Right cardiac atrium (tissue), 5 donors: ENCODE results near the gene FGF9. TPM values are rescaled to one million over a fixed set of nuclear protein-coding genes. Genes with fewer than 3 reads are reported as not detected.

ENCODE experiments used
- ATAC-seq, 2 donors: fragments of 200-7000 bp; cut with Tn5 transposase; one replicate each; pipeline versions ENCODE4 v1.8.0 to v1.9.1; 2020; ENCODE audit warnings: moderate library complexity in 2 of 2, mild to moderate bottlenecking in 1 of 2
- DNase-seq, 3 donors: peaks; one replicate each; pipeline ENCODE4 v3.0.0-alpha.2; 2020
- H3K27ac ChIP-seq: one replicate; pipeline ENCODE4 v1.5.1; 2013; ENCODE audit warnings: mild to moderate bottlenecking, low read length, control low read depth, moderate library complexity
- H3K27me3 ChIP-seq: one replicate; pipeline ENCODE4 v1.6.1; 2013; ENCODE audit not compliant: control insufficient read depth, insufficient read depth
- H3K4me1 ChIP-seq: one replicate; pipeline ENCODE4 v1.6.1; 2013; ENCODE audit warnings: low read length; ENCODE audit not compliant: control insufficient read depth, insufficient read depth
- H3K4me3 ChIP-seq: one replicate; pipeline ENCODE4 v1.5.1; 2013; ENCODE audit warnings: low read length, control low read depth
- H3K9me3 ChIP-seq: one replicate; pipeline ENCODE4 v1.6.1; 2013; ENCODE audit warnings: low read length; ENCODE audit not compliant: control insufficient read depth
- WGBS: extraction: QIAGEN DNeasy Blood & Tissue Kit; methylation state at CpG from one replicate; pipeline ENCODE4 v1.1.7; 2013; 5-methylcytosine and 5-hydroxymethylcytosine counted together
- intact Hi-C, 4 donors: fragments of 100-400 bp; cut with DNase I; formaldehyde crosslinking; loops; one replicate each; pipeline versions ENCODE4 v1.11.0 to v1.14.0; 2022 to 2023
- polyA plus RNA-seq: library from polyadenylated mRNA; stranded (reverse); fragments of 200-250 nt; gene quantifications from one replicate; pipeline ENCODE4 v1.2.3, GENCODE V29; 2013
- total RNA-seq, 4 donors: library from RNA; stranded (reverse); fragmentation: NEBNext Ultra II Directional; extraction: Animal tissue kit (Norgen Biotek cat#: 25700); gene quantifications; one replicate each; pipeline ENCODE4 v1.2.1, GENCODE V29; 2021
- donor health status: healthy with polysubstance abuse.
- donor health status: DM: no; HTN: yes; CAD: no.
- donor health status: DM: no; HTN: no; CAD: no.
- donor health status: DM: no; HTN: yes; CAD: no; lungs with severe emphysema.
- donor health status: DM: yes; HTN: yes; CAD: no.

The FGF9 gene
- total and polyA plus RNA-seq, 5 donors = 3.6 to 13.0 (median 11.3) TPM

- H3K27me3 ChIP-seq = no peaks in the 10 kb centered on the region
- H3K9me3 ChIP-seq = no peaks in the 10 kb centered on the region
- H3K4me3 ChIP-seq = no peak overlapping the region
- WGBS = 93% methylated on average over 4 of the region's 4 CpGs
- no peaks in the 10 kb centered on the region for H3K4me1 ChIP-seq
- ATAC-seq = no peak
- no peak overlapping the region for H3K27ac ChIP-seq
- no peak for DNase-seq
- intact Hi-C loops = no loop called here
Measured at GRCh38 chr13:21741396-21741979, 70.6 kb downstream of the FGF9 start.

DNA sequence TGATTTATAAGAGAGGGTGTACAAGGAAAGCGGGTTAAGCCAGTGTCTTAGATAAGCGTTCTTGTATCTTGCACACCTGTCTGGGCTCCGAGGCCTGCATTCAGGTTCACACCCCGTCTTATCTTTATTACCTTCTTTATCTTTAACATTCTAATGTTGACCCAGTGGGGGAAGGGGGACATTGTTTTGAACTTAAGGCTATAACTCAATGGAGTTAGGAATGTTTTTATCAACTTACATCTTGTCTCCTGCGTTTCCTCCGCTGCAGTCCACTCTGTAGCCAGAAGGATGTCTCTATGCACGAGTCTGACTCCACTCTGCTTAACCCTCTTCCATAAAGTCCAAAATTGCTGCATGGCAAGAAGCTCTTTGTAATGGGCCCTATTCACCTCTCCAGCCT lies 71.2 kb downstream of the FGF9 start:
- intact Hi-C loops = no loop called here
- no peaks in the 10 kb centered on the region for H3K9me3 ChIP-seq
- no peak for DNase-seq
- H3K4me1 ChIP-seq = no peaks in the 10 kb centered on the region
- WGBS = 57% methylated on average over 7 of the region's 7 CpGs
- H3K27ac ChIP-seq = no peak overlapping the region
- ATAC-seq = no peak
- H3K27me3 ChIP-seq = no peaks in the 10 kb centered on the region
- H3K4me3 ChIP-seq = no peak overlapping the region

DNA sequence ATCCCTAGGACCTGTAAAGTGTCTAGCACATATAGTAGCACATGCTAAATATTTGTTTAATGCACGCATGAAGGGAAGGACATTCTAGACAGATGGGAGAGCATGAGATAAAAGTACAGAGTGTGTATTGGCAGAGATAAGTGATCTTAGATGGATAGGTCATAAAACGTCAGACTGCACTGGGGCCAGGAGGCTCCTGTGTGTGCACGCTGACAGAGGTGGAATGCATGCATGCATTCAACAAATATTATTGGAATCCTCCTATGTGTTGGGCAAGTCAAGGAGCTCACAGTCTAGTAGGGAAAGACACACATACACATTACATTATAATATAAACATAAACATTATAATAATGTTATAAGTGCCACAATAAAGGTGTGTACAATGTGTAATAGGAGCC lies 73.3 kb downstream of the FGF9 start:
- intact Hi-C loops = no loop called here
- no peaks in the 10 kb centered on the region for H3K9me3 ChIP-seq

DNA sequence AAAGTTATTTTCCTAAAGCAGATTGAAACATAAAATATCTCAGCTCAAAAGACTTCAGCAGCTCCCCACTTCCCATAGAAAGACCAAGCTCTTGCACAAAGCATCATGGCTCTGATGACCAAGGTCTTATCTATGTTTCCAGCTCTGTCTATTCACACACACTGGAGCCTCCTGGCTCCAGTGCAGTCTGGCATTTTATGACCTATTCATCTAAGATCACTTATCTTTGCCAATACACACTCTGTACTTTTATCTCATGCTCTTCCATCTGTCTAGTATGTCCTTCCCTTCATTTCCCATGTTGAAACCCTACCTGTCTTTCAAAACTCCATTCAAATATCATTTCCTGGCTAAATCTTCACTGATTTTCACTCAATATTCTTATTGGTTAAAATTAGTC lies 74.4 kb downstream of the FGF9 start:
- Histone ChIP-seq H3K9me3 (no peaks in the 10 kb centered on the region), H3K4me3 (no peak overlapping the region), H3K27ac (no peak overlapping the region), H3K27me3 (no peaks in the 10 kb centered on the region), H3K4me1 (no peaks in the 10 kb centered on the region)
- ATAC-seq (no peak), DNase-seq (no peak)
- intact Hi-C loops = no loop called here

More for the DNA sequence above, 73.3 kb downstream of the FGF9 start:
- 46% methylated on average over 3 of the region's 3 CpGs for WGBS
- H3K27ac ChIP-seq = no peak overlapping the region
- no peak overlapping the region for H3K4me3 ChIP-seq
- DNase-seq (no peak), ATAC-seq (no peak)
- H3K4me1 ChIP-seq = no peaks in the 10 kb centered on the region
- no peaks in the 10 kb centered on the region for H3K27me3 ChIP-seq

DNA sequence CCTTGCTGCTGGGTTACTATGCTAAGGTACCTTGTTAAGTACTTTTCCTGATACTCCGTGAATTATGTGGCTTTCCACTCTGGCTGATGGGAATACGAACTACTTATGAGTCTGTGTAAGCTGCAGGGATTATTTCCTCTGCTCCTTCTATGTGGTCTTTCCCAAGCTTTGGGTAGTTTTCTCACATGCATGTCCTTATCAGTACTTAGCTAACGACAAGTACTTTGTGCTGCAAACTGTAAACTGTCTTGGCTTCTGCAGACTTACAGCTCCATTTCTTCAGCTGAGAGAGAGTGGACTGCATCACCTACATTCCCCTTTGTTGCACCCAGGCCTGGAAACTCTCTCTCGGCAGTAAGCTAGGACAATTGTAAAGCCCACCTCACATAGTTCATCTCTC lies 76.6 kb downstream of the FGF9 start:
- no peak for ATAC-seq
- DNase-seq = no peak
- 47% methylated on average over 4 of the region's 4 CpGs for WGBS
- Histone ChIP-seq H3K4me1 (no peaks in the 10 kb centered on the region), H3K4me3 (no peak overlapping the region), H3K9me3 (no peaks in the 10 kb centered on the region), H3K27me3 (no peaks in the 10 kb centered on the region), H3K27ac (no peak overlapping the region)
- intact Hi-C loops = no loop called here

GRCh38 chr13:21748166-21748565 lies 77.3 kb downstream of the FGF9 start:
- 94% methylated on average over 1 of the region's 1 CpG for WGBS
- intact Hi-C loops = no loop called here

DNA sequence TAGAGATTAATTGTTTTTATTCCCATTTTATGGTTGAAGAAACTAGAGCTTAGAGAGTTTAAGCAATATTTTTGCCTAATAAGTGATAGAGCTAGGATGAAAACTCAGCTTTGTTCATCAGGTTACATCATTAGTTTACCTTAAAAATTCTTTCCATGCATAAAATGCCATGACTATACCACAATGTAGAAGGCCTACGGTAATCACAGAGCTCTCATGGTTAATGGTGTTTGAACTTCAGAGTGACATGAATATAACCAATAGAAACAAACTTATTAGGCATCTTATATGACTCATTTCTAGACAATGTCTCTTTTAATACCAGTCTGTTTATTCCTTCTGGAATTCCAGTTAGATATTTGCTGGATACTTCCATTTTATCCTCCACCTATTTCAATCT lies 78.5 kb downstream of the FGF9 start:
- Histone ChIP-seq H3K4me3 (no peak overlapping the region), H3K9me3 (no peaks in the 10 kb centered on the region), H3K27ac (no peak overlapping the region), H3K27me3 (no peaks in the 10 kb centered on the region), H3K4me1 (no peaks in the 10 kb centered on the region)
- intact Hi-C loops = no loop called here
- 94% methylated on average over 1 of the region's 1 CpG for WGBS
- ATAC-seq (no peak), DNase-seq (no peak)

More at GRCh38 chr13:21748166-21748565, 77.3 kb downstream of the FGF9 start:
- DNase-seq (no peak), ATAC-seq (no peak)
- Histone ChIP-seq H3K27me3 (no peaks in the 10 kb centered on the region), H3K4me3 (no peak overlapping the region), H3K27ac (no peak overlapping the region), H3K9me3 (no peaks in the 10 kb centered on the region), H3K4me1 (no peaks in the 10 kb centered on the region)

DNA sequence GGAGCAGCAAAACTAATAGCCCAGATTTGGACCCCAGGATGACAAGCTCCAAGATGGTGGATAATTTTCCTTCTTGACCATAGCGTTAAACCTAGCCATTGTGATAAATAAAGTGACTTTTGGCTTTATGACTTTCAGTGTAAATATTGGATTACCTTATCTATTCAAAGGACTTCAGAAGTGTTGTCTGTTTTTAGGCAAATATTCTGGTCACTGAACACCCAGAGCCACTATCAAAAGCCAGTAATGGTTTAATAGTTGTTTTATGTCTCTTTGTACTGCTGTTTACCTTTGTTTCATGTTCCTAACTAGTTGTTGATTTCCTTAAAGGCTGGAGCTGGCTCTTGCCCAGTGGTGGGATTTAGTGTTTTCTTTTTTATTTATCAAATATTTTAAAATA lies 81.6 kb downstream of the FGF9 start:
- DNase-seq (no peak), ATAC-seq (no peak)
- no peaks in the 10 kb centered on the region for H3K9me3 ChIP-seq
- H3K4me1 ChIP-seq = no peaks in the 10 kb centered on the region
- no peak overlapping the region for H3K4me3 ChIP-seq
- no peaks in the 10 kb centered on the region for H3K27me3 ChIP-seq
- intact Hi-C loops = no loop called here
- WGBS = 77% methylated on average over 1 of the region's 1 CpG
- H3K27ac ChIP-seq = no peak overlapping the region

DNA sequence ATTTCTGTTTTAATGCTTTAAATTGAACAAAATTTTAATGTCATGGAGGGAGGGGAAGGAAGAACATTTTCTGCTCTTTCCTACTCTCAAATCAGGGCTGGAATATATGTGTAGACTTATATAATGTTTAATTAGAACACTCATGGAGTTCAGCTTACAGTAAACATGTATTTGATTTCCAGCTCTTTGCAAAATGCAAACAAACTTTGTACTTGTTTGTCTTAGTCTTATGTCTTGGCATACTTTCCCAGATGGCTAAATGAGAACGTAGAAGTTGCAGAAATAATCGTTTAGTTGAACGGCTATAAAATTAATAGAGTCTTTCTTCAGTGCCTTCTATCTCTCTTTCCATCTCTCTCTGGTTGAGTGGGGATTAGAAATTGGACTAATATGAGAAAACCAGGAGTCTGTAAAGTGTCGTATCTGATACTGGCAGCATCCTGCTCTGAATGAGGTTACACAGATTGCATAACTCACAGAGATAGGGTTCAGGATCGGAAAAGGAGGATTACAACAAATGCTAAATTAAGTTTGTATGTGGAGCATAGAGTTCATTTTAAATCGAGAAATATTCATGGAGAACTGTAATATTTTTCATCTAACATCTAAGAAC lies 82.3 kb downstream of the FGF9 start:
- intact Hi-C loops = no loop called here
- no peaks in the 10 kb centered on the region for H3K4me1 ChIP-seq
- no peaks in the 10 kb centered on the region for H3K9me3 ChIP-seq
- ATAC-seq (no peak), DNase-seq (no peak)
- 67% methylated on average over 6 of the region's 6 CpGs for WGBS
- no peak overlapping the region for H3K27ac ChIP-seq
- H3K27me3 ChIP-seq = no peaks in the 10 kb centered on the region
- H3K4me3 ChIP-seq = no peak overlapping the region

Other genes with a start within 250 kb of the FGF9 start
- 10 to 100 TPM; 19.4 to 30.1 (median 27.0) TPM for gene ZDHHC20, start 211.8 kb upstream of the FGF9 start, total RNA-seq
- gene ZDHHC20, start 211.8 kb upstream of the FGF9 start, polyA plus RNA-seq = 9.8 TPM
- 10 to 100 TPM; 50.9 to 56.0 (median 52.8) TPM for gene MICU2, start 66.9 kb upstream of the FGF9 start, total RNA-seq
- gene MICU2, start 66.9 kb upstream of the FGF9 start, polyA plus RNA-seq = 70.6 TPM